HG03139 (cell line): ENCODE results near the gene MED26.
"Not testable (repeated sequence)": the region's sequence is repeated elsewhere in the genome, so short reads cannot be mapped to it uniquely, and the experiment has no call there.

Source experiments
- ATAC-seq: cut with Tn5 transposase; IDR thresholded peaks from one replicate; pipeline ENCODE4 v1.9.1; 2021; ENCODE audit not compliant: unreplicated experiment

Gene MED26

DNA sequence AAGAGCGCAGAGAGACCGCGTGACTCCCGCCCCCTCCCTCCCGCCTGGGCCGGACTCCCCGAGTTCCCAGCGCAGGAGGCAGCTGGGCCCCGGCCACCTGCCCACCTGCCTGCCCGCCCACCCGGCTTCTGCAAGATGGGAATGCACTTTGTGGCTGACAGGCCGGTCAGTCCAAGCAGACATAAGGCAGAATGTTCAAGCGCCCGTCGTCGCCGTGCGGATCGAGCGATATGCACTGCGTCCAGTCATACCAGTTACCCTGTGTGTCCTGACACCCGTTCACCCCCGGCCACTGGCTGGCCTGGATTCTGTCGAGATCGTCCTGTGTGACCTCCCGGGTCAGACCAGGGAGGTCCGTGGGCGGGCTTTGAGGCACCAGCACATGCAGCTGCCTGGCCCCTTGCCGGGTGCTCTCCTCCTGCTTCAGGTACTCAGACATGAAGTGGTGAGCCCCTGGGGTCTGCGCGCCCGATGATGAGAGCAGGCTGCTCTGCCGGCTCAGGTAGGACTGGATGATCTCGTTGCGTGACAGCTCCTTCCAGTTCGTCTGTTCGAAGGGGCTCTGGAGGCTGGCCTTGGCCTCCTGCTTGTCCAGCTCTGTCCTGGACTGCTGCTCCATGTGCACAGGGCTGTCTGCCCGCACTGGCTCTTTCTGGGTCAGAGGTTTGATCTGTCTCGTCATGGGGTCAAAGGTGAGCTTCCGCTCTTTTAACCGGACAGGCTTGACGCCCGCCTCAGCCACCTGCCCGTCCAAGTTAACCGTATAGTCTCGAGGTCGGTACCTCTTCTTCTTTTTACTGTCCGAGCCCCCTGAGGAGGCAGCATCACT, 51.9 kb downstream of the MED26 start:
- ATAC-seq, result no peak

DNA sequence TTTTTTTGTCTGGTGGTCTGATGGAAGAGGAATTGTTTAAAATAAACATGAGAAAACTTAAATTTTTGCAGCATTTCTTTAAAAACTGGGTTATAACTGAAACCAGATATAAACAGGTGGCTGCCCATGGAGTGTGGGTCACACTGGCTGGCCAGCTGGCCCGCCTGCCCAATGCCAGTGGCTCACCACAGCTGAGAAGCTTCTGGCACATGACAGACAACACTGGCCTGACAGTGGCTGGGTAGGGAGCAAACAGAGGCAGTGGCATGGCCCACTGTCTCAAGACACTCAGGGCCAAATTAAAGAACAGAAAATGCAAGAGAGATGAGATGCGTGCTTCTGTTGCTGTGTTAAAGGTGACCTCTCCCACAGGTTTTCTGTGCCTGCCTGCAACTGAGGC, 52.7 kb downstream of the MED26 start:
- ATAC-seq, result no peak

DNA sequence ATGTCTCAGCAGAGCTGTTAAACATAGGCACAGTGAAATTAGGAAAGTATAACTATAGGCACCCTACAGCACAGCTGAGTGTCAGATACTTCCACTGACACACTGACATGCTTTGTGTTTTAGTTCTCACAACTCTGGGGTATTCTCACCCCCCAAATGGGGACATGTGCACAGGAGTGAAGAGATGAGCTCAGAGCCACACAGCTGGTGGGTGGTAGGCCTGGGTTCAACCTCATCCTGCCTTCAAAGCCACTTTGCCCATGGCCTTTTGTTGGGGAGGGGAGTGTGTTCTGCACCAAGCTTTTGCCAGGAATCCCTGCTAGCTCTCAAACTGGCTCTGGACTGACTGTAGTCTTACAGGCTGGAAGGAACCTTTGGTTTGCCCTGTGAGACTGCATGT, 54.1 kb downstream of the MED26 start:
- no peak for ATAC-seq

DNA sequence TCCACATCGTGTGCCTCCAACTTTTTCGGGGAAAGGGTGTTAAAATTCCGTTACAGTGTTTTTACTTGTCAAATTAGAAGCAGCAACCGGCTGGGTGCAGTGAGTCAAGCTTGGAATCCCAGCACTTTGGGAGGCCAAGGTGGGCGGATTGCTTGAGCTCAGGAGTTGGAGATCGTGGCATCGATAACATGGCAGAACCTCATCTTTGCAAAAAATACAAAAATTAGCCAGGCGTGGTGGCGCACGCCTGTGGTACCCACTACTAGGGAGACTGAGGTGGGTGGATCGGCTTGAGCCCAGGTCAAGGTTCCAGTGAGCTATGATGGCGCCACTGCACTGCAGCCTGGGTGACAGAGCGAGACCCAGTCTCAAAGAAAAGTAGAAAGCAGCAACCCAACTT, 54.7 kb downstream of the MED26 start:
- ATAC-seq, result no peak

DNA sequence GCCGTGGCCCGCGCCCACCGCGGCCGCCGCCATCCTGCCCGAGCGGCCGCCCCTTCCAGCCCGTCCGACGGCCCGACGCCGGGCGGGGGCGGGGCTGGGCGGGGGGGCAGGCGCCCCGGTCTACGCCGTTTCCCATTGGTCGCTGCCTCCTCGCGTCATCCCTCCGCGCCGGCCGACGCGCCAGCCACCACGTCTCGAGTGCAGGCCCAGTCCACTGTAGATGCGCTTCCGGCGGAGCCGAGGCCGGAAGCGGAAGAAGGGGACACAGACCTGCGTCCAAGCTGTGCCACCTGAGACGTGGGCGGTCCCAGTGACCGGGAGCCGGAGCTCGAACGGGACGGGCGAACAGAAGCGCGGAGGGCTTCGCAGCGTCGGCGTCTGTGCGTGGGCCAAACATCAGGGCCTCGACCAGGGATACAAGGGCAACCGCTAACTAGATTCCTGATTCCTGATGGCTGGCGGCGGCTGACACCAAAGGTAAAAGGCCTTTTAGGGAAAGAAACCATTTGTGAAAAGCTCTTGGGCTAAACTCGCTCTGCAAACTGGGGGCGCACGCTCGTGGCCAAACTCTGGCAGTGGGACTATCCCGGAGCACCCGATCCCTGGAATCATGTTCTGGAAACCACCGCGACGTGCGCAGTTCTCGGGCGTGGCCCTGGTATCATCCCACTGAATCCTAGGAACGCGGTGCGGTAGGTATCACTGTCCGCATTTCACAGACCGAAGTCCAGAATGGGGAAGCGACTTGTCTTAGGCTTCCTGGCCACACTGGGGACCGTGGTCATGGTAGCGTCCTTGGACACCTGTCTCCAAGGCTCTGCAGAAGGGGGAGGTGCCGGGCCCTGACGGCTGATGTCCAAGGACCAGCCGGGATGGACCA, 55.4 kb downstream of the MED26 start, which contains the start of gene SLC35E1:
TSS of gene SLC35E1 (minus strand) at position 84 of the 880 bp plus-strand sequence. CDS start at position 33, 51 bp downstream.
- ATAC-seq, result peak; percentile 72

DNA sequence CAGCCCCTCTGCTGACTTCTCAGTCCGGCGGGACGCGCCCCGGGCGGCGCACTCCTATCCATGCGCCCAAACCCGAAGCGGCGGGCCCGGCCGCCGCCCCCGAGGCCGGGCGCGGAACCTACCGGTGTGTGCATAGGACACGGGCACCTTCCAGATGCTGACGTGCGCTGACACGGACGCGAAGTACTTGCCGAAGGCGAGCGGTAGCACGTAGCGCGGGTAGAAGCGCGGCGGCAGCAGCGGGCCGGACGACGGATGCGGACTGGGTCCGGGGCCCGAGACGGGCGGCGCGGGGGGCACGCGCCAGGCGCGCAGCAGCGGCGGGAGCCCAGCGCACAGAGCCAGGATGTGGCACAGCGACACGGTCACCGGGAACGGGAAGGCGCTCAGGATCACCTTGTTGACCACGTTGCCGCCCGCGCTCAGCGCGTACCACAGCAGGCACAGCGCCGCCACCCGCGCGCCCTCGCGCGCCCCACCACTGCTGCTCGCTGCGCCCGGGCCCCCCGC, 56.1 kb downstream of the MED26 start:
- peak; percentile 26 for ATAC-seq

DNA sequence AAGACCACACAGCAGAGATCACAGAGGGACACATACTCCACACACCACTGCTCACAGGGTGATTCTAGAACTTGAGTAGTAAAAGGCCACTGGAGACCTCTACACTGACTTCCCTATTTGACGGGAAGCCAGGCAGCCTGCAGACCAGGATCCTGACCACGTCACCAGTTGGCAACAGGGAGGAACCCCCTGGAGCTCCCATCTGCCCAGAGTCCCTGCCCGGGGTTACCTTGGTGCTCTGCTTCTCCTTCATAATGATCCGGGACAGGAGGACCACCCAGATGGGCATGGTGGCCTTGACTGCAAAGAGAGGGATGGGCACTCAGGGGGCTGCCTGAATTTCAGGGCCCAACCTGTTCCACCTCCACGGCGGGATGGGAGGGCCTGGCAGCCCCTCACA, 56.7 kb downstream of the MED26 start:
- ATAC-seq, result no peak

DNA sequence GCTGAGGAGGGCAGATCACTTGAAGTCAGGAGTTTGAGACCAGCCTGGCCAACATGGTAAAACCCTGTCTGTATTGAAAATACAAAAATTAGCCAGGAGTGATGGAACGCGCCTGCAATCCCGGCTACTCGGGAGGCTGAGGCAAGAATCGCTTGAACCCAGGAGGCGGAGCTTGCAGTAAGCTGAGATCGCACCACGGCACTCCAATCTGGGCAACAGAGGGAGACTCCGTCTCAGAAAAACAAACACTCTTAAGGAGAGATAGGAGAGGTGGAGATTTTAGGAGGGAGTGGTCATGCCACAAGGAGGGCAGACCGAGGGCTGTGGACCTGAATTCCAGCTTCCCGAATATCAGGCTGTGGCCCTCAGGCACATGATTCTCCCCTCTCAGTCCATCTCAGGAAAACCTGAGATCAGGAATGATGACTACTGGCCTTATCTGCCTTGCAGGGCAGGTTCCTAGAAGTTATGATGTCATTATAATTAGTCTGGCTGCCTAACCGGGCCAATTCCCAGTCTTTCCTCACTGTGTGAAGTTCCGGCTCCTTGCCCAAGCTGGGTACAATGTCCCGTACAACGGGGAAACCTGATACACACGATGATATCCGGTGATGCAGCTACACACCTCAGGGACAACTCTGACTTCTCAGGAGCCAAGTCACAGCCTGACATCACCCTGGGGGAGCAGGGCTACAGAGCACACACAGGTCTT, 58.2 kb downstream of the MED26 start:
- ATAC-seq, result no peak

DNA sequence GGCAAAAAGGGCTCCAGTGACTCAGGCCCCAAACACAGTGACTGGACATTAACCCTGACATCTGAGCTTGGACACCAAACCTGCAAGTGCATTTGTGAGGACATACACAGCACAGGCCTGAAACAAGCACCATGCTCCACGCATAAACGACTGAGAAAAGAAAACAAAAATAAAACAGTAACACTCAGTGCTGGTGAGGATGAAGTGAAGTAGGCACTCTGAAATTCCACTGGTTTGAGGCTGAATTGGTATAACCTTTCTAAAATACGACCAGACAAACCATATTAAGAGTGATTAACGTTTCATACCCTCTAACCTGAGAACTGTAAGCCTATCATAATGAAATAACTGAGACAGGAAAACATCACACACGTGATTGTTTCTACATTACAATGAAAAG, 61.3 kb downstream of the MED26 start:
- no peak for ATAC-seq

DNA sequence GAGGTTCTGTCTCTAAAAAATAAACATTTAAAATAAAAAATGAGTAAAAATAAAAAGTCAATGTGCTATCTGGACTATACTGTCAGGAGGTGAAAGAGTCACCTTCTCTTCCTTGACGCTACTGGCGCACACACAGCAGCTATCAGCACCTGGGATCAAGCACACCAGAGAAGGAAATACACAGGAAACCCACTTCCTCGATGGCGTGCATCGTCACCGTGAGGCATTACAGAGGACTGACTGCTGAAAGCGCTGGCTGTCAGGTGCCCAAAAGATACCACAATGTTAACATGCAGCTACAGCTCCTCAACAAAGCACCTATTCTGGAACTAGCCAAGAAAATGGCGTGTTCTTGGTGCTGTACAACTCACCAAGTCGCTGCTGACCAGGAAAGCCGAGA, 61.8 kb downstream of the MED26 start:
- no peak for ATAC-seq

DNA sequence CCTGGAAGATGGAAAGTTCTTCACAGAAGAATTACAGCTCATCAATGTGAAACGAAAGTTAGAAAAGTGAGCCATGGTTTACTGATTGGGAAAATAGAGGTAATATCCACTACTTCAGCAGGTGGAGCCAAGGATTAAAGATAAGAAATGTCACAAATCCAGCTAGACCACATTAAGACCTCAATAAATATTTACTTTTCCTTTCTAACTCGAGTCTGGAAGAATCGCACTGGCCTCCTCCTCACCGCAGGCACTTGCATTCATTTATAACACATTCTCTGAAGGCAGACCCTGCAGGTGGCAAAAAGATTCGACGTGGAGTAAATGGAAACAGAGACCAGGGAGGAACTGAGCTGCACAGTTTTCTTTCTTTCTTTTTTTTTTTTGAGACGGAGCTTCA, 63.2 kb downstream of the MED26 start:
- ATAC-seq, result no peak

DNA sequence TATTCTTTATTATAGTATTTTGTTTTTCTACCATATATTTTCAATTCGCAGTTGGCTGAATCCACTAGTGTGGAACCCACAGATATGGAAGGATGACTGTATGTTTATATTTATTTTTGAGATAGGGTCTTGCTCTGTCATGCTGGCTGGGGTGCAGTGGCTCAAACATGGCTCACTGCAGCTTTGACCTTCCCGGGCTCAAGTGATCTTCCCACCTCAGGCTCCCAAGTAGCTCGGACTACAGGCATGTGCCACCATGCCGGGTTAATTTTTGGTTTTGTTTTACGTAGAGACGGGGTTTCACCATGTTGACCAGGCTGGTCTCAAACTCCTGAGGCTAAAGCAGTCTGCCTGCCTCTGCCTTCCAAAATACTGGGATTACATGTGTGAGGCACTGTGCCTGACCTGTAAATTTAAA, 65.4 kb downstream of the MED26 start:
- no peak for ATAC-seq

DNA sequence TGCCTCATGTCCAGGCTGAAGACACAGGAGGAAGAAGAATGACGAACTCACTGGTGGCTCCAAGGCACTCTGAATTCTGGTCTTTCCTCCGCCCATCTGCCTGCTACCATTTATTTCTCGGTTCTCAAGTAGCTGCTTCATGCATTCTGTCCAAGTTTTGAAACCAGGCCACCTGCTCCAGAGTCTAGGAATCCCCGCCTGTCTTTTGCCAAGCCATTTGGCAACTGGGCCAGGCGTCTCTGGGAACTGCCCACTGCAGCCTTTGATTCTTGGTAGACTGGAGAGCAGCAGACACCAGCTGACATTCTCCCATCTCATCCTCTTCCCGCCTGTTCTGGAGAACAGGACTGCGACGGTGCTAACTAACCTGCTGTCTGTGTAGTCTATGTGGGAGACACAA, 66.6 kb downstream of the MED26 start:
- ATAC-seq, result no peak

DNA sequence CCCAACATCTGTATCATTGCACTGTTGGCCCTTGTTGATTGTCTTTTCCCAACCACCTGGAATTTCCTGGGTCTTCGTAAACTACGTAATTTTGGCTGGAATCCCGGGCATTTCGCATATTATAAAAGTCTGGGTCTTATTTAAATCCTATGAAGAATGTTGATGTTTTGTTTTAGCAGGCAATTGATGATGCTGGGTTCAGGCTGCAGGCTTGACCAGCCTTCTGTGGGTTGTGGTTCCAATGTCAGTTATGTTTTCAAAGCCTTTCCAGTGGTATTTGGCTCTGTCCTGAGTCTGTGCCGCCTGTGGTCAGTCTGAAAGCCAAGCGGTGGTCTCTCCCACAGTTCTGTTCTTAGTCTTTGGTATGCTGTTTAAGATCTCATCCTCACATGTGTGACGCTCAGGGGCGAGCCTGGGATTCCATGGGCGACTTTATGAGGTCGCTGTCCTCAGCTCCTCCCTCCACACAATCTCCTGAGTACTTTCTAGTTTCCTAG, 68.2 kb downstream of the MED26 start:
- no peak for ATAC-seq

DNA sequence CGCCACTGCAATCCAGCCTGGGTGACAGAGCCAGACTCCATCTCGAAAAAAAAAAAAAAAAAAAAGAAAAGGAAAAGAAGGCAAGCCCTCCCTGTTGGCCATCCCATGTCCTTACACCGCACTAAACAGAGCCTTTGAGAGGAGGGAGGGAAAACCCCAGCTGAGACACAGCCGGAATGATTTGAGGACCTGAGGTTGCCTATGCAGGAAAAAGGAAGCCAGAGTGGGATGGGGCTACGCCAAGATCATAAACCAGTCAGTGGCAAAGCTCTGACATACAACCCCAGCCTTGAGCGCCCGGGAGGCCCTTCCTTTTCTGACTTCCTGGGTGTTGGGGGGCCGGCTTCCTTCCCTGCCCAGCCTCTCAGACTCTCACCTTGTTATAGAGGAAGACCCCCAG, 73.2 kb downstream of the MED26 start:
- no peak for ATAC-seq

DNA sequence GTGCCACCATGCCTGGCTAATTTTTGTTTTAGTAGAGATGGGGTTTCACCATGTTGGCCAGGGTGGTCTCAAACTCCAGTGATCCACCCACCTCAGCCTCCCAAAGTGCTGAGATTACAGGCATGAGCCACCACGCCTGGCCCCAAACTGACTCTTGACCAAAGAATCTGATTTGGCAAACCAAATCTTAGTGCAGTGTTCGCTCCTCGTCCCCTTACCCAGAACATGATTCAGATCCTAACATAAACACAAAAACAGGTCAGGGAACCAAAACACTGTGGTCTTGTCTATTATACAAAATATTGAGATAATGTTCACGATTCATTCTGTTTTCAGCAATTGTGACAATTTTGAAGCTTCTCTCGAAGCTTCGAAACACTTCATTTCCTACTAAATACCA, 76.1 kb downstream of the MED26 start:
- not testable (repeated sequence) for ATAC-seq

DNA sequence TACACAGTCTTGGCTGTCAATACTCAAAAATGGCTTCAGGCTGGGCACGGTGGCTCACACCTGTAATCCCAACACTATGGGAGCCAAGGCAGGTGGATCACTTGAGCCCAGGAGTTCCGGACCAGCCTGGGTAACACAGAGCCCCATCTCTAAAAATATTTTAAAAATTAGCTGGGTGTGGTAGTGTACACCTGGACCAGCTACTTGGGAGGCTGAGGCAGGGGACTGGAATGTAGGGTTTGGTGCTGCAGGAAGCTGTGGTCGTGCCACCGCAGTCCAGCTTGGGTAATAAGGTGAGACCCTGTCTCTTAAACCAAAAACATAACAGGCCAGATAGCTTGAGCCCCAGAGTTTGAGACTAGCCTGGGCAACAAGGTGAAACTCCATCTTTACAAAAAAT, 79.0 kb downstream of the MED26 start:
- ATAC-seq, result no peak

DNA sequence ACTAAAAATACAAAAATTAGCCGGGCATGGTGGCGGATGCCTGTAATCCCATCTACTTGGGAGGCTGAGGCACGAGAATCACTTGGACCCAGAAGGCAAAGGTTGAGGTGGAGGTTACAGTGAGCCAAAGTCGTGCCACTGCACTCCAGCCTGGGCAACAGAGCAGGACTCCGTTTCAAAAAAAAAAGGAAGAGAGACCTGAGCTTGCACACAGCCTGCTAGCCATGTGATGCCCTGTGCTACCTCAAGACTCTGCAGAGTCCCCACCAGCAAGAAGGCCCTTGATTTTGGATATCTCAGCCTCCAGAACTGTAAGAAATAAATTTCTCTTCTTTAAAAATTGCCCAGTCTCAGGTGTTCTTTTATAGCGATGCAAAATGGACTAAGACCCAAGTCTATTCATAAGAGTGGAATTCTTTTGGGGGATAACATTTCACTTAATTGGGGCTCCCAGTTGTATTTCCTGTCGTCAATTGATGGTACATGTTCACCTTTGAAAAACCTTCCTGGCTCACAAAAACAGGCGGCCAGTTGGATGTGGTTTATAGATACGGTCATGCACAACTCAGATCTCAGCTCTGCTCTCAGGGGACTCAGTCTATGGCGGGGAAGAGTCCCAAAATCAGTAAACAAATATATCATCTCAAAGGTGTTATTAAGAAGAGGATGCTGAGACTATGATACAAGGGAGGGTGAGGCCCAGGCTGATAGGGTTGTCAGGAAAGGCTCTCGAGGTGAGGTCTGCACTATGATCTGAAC, 83.4 kb downstream of the MED26 start:
- no peak for ATAC-seq

DNA sequence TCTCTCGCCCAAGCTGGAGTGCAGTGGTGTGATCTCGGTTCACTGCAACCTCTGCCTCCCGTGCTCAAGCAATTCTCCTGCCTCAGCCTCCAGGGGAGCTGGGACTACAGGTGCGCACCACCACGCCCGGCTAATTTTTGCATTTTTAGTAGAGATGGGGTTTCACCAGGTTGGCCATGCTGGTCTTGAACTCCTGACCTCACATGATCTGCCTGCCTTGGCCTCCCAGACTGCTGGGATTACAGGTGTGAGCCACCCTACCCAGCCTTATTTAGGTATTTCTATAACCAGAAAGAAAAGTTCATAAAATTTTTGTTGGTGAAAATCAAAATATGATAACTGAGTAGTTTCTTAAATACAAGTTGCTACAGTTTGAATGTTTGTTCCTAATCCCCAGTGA, 84.3 kb downstream of the MED26 start:
- ATAC-seq, result not testable (repeated sequence)

DNA sequence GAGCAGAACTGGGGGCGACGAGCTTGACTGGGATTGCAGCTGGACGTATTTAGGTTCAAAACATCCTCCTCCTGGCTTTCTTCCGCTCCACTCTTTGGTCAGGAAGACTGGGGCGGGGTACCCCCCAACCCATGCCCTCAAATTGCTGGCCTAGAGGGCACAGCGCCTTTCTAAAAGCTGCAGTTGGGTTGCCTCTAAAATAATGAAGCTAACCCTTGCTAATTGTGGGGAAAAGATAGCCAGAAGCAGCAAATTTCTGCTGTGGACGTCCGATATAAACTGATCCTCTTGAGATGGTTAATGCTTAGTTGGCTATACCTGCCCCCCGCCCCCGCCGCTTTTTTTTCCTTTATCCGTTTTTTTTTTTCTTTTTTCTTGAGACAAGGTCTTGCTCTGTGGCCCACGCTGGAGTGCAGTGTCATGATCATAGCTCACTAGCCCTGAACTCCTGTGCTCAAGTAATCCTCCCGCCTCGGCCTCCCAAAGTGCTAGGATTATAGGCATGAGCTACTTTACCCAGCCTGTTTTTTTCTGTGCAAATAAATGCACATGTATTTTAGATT, 85.0 kb downstream of the MED26 start:
- no peak for ATAC-seq
